ENCODE results near the gene SESTD1. TPM values are rescaled to one million over a fixed set of nuclear protein-coding genes. Genes with fewer than 3 reads are reported as not detected.

Gene SESTD1
- total and polyA plus RNA-seq, 2 of the 8 experiments (the other 6 are each of a cell fraction or from before 2014, with no cell fraction given) = 5.2 to 49.6 TPM

DNA sequence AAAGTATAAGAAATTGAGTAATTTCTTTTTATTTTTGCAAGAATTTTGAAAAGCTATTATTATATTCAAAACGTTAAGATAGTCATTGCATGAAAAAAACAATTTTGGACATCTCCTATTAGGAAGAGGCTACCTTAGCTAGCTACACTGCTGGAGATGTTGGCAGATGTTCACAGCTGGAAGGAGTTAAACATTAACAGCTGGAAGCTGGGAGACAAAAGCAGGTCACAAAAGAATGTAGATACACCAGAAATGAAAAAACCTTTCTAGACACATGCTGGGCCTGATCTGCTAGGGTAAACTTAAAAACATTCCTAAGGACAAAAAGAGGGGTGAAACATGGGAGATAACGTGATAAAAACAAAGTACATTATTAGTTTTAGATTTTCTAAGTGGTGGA is 84.4 kb downstream of the SESTD1 start:
- peak overlapping the region; percentile 50; the same call in 1 of the 2 replicates for H3K27ac ChIP-seq (ENCODE audit: low read depth, low read length)
- no peak overlapping the region for H4K8ac ChIP-seq (ENCODE audit: extremely low read depth, insufficient read depth, low read length)
- H3K79me2 ChIP-seq (ENCODE audit: control insufficient read depth in 1 of 2, insufficient read depth in 2 of 2, low read length in 2 of 2) = no peaks in the 10 kb centered on the region; a peak in 1 of 4 replicates
- no peak overlapping the region for H2AK5ac ChIP-seq (ENCODE audit: low read depth, low read length)
- H2BK12ac ChIP-seq (ENCODE audit: low read depth, low read length) = no peak overlapping the region
- no peak overlapping the region for H4K91ac ChIP-seq (replicated peaks; ENCODE audit: insufficient read length, low read length)
- no peak overlapping the region for H3K14ac ChIP-seq (ENCODE audit: insufficient read length)
- H3K36me3 ChIP-seq (ENCODE audit: control insufficient read depth in 2 of 4, insufficient read depth in 4 of 4, low read length in 3 of 4) = no peaks in the 10 kb centered on the region; a peak in 1 of 8 replicates
- no peaks in the 10 kb centered on the region for H3K9me3 ChIP-seq (ENCODE audit: insufficient read depth in 2 of 2, low read depth in 1 of 2, low read length in 1 of 2)
- H4K20me1 ChIP-seq (replicated peaks in 1 of 2; ENCODE audit: control insufficient read depth in 1 of 2, insufficient read depth in 2 of 2, low read length in 2 of 2) = no peaks in the 10 kb centered on the region
- H2BK15ac ChIP-seq (ENCODE audit: low read length) = no peak overlapping the region
- H3K4me3 ChIP-seq (ENCODE audit: extremely low read depth in 1 of 4, insufficient read depth in 2 of 4, low read depth in 3 of 4, low read length in 4 of 4) = peak overlapping the region in 1 of 4 experiments; percentile 27; a peak in 1 of 8 replicates
- H2AFZ ChIP-seq (ENCODE audit: low read length) = no peak overlapping the region
- FAIRE-seq (peak; percentile 80), DNase-seq (ENCODE audit: low read depth in 1 of 2, low spot score in 2 of 2) (no peak)
- no peaks in the 10 kb centered on the region for H3K27me3 ChIP-seq (replicated peaks in 1 of 4; ENCODE audit: control insufficient read depth in 3 of 4, extremely low read depth in 1 of 4, insufficient read depth in 3 of 4, low read length in 3 of 4)
- POLR2A ChIA-PET (ENCODE audit: partially characterized antibody) = no interaction called here
- H3K4ac ChIP-seq (replicated peaks; ENCODE audit: insufficient read length, low read depth, low read length) = no peak overlapping the region
- H3K79me1 ChIP-seq (ENCODE audit: low read depth, low read length) = no peaks in the 10 kb centered on the region
- no peak overlapping the region for H3K56ac ChIP-seq (replicated peaks; ENCODE audit: insufficient read length, low read depth, low read length)
- H3K4me2 ChIP-seq (ENCODE audit: insufficient read depth in 1 of 2, low read depth in 2 of 2, low read length in 2 of 2) = peak overlapping the region in 1 of 2 experiments; percentile 24; a peak in 2 of 4 replicates
- no peak overlapping the region for H3K18ac ChIP-seq (ENCODE audit: extremely low read depth, low read length)
- no peak overlapping the region for H2BK120ac ChIP-seq (replicated peaks; ENCODE audit: low read depth, low read length)
- no peak overlapping the region for H4K5ac ChIP-seq (ENCODE audit: insufficient read length, low read depth, low read length)
- 21% methylated on average over 2 of the region's 2 CpGs; no CpG with 5 or more reads in 1 of the 2 experiments for WGBS, 2 experiments (ENCODE audit: extremely low coverage in 1 of 2, insufficient coverage in 1 of 2, insufficient read length in 1 of 2, insufficient replicate concordance in 2 of 2, low coverage in 1 of 2, low lambda C conversion rate in 2 of 2, missing lambda C conversion rate in 1 of 2)
- no peaks in the 10 kb centered on the region for H3K23me2 ChIP-seq (ENCODE audit: low read depth, low read length)
- H3K9ac ChIP-seq (replicated peaks in 1 of 4; ENCODE audit: extremely low read depth in 1 of 4, low read depth in 3 of 4, low read length in 3 of 4) = no peak overlapping the region
- peaks cover 2 to 13% (median 8%) of the 10 kb centered on the region in 4 experiments; a peak in 3 of 7 replicates for H3K4me1 ChIP-seq (replicated peaks in 1 of 4; ENCODE audit: control insufficient read depth in 3 of 4, insufficient read depth in 4 of 4, low read length in 3 of 4)
- no peak overlapping the region for H2BK20ac ChIP-seq (ENCODE audit: low read length)
- CTCF ChIA-PET (ENCODE audit: partially characterized antibody) = interaction anchor here (0.9 kb wide), 1 partner anchor 158 kb away, joined by 3 read pairs; no protein-coding TSS in a partner anchor
- H3K23ac ChIP-seq (ENCODE audit: insufficient read length) = no peak overlapping the region
- H2BK5ac ChIP-seq (ENCODE audit: low read depth, low read length) = no peak overlapping the region
- TF ChIP-seq BCL11A (IDR thresholded peaks at IDR 0.05; ENCODE audit: low read depth in 2 of 2, low read length in 2 of 2) (peak in 1 of 2 experiments; percentile 78), HDAC6 (IDR thresholded peaks at IDR 0.05; ENCODE audit: low read depth, low read length) (no peak), CEBPB (IDR thresholded peaks at IDR 0.05; ENCODE audit: low read depth, low read length) (no peak), GTF2F1 (IDR thresholded peaks at IDR 0.05; ENCODE audit: borderline replicate concordance, low read depth, low read length) (no peak), SIN3A (conservative IDR thresholded peaks at IDR 0.05 in 1 of 2, IDR thresholded peaks at IDR 0.05 in 1 of 2; ENCODE audit: low read depth in 1 of 2, low read length in 2 of 2) (no peak), SP1 (IDR thresholded peaks at IDR 0.05; ENCODE audit: low read depth, low read length) (peak; percentile 76; the same call in 1 of the 2 replicates), CHD2 (IDR thresholded peaks at IDR 0.05; ENCODE audit: low read length) (peak; percentile 56; the same call in 1 of the 2 replicates), NANOG (IDR thresholded peaks at IDR 0.05; ENCODE audit: insufficient read depth, low read depth, low read length, poor library complexity, severe bottlenecking) (peak; percentile 56), TEAD4 (IDR thresholded peaks at IDR 0.05; ENCODE audit: low read depth, low read length) (peak; percentile 69; the same call in 1 of the 2 replicates), HDAC2 (IDR thresholded peaks at IDR 0.05; ENCODE audit: borderline replicate concordance in 1 of 2, low read depth in 2 of 2, low read length in 2 of 2) (peak; percentile 4 to 65; a peak in 1 of 4 replicates), RAD21 (IDR thresholded peaks at IDR 0.05 in 1 of 2, conservative IDR thresholded peaks at IDR 0.05 in 1 of 2; ENCODE audit: low read depth in 2 of 2, low read length in 2 of 2) (no peak), TCF12 (IDR thresholded peaks at IDR 0.05; ENCODE audit: low read depth, low read length) (peak; percentile 97), SRF (IDR thresholded peaks at IDR 0.05; ENCODE audit: low read depth, low read length) (no peak)
